H54 (cell line): Measurements from ENCODE around the gene SMYD1.
"Not testable (repeated sequence)": the region's sequence is repeated elsewhere in the genome, so short reads cannot be mapped to it uniquely, and the experiment has no call there.

ENCODE experiments used
- DNase-seq: peaks from one replicate; pipeline ENCODE4 v3.0.0; 2011; ENCODE audit warnings: low spot score, mixed read lengths; ENCODE audit not compliant: insufficient read length
- FAIRE-seq: peaks from 3 replicates; lab custom pipeline; 2011; peaks lifted over from hg19 to GRCh38; lab: Jason Lieb, UNC
- POLR2A ChIP-seq: IDR thresholded peaks from 2 replicates; pipeline ENCODE4 v1.6.1; 2011; ENCODE audit warnings: low read depth, mild to moderate bottlenecking, low read length

The SMYD1 gene

GRCh38 chr2:88067598-88067997, at the start of gene SMYD1:
TSS of gene SMYD1 (plus strand) at chr2:88067825. CDS start at chr2:88067865, 40 bp downstream.
- no peak for FAIRE-seq
- TF ChIP-seq POLR2A: no peak
- DNase-seq: no peak

- not testable (repeated sequence) for FAIRE-seq, DNase-seq
Measured at GRCh38 chr2:88018077-88018805, 49.4 kb upstream of the SMYD1 start.

GRCh38 chr2:88018909-88019308, 48.7 kb upstream of the SMYD1 start:
- FAIRE-seq (no peak), DNase-seq (no peak)
- no peak for TF ChIP-seq POLR2A

- FAIRE-seq: no peak
- no peak for DNase-seq
- TF ChIP-seq POLR2A: no peak
Measured at GRCh38 chr2:88019985-88020384, 47.6 kb upstream of the SMYD1 start.

- FAIRE-seq (no peak), DNase-seq (no peak)
- TF ChIP-seq POLR2A: no peak
Measured at GRCh38 chr2:88022669-88022921, 45.0 kb upstream of the SMYD1 start.

- no peak for FAIRE-seq
- no peak for DNase-seq
- TF ChIP-seq POLR2A: no peak
Measured at GRCh38 chr2:88024509-88024908, 43.1 kb upstream of the SMYD1 start.

GRCh38 chr2:88027697-88028389, 39.8 kb upstream of the SMYD1 start:
- no peak for TF ChIP-seq POLR2A
- FAIRE-seq: no peak
- DNase-seq: no peak

- no peak for TF ChIP-seq POLR2A
- FAIRE-seq: no peak
- DNase-seq: no peak
Measured at GRCh38 chr2:88028931-88029330, 38.7 kb upstream of the SMYD1 start.

- no peak for TF ChIP-seq POLR2A
- no peak for FAIRE-seq
- DNase-seq: no peak
Measured at GRCh38 chr2:88032070-88032702, 35.4 kb upstream of the SMYD1 start.

GRCh38 chr2:88036182-88036581, 31.4 kb upstream of the SMYD1 start:
- no peak for TF ChIP-seq POLR2A
- no peak for DNase-seq

GRCh38 chr2:88036606-88037005, 31.0 kb upstream of the SMYD1 start:
- no peak for FAIRE-seq
- no peak for DNase-seq
- TF ChIP-seq POLR2A: no peak

More at GRCh38 chr2:88036182-88036581, 31.4 kb upstream of the SMYD1 start:
- peak; percentile 58 for FAIRE-seq

- FAIRE-seq: peak; percentile 98
- DNase-seq: peak; percentile 23
- TF ChIP-seq POLR2A: no peak
Measured at GRCh38 chr2:88038263-88039105, 29.1 kb upstream of the SMYD1 start.

- FAIRE-seq (no peak), DNase-seq (no peak)
- no peak for TF ChIP-seq POLR2A
Measured at GRCh38 chr2:88042476-88042875, 25.1 kb upstream of the SMYD1 start.

GRCh38 chr2:88045561-88045960, 22.1 kb upstream of the SMYD1 start:
- DNase-seq, FAIRE-seq: not testable (repeated sequence)
